Liver (tissue), 9 donors: ENCODE results near the gene AEBP1. TPM values are rescaled to one million over a fixed set of nuclear protein-coding genes. Genes with fewer than 3 reads are reported as not detected.

Experiments
- DNase-seq: peaks from one replicate; pipeline ENCODE4 v3.0.0-alpha.2; 2017; ENCODE audit warnings: low spot score
- H3K27ac ChIP-seq, 2 donors: one replicate each; pipeline ENCODE4 v1.7.0; 2013; ENCODE audit warnings: inconsistent platforms in 2 of 2, low read length in 2 of 2, control low read depth in 1 of 2, low read depth in 1 of 2, mild to moderate bottlenecking in 1 of 2
- H3K27me3 ChIP-seq, 4 donors: one replicate each; pipeline versions ENCODE4 v1.6.1 to v1.7.0; 2013; ENCODE audit warnings: low read length in 3 of 4, inconsistent platforms in 1 of 4, mild to moderate bottlenecking in 1 of 4, moderate library complexity in 1 of 4; ENCODE audit not compliant: control insufficient read depth in 4 of 4, insufficient read depth in 4 of 4
- H3K36me3 ChIP-seq, 4 donors: one replicate each; pipeline versions ENCODE4 v1.6.1 to v1.7.0; 2013; ENCODE audit warnings: low read length in 3 of 4, mild to moderate bottlenecking in 3 of 4, low read depth in 1 of 4, moderate library complexity in 1 of 4; ENCODE audit not compliant: control insufficient read depth in 4 of 4, insufficient read depth in 3 of 4
- H3K4me1 ChIP-seq, 4 donors: one replicate each; pipeline versions ENCODE4 v1.6.1 to v1.7.0; 2013; ENCODE audit warnings: low read length in 3 of 4, mild to moderate bottlenecking in 3 of 4, moderate library complexity in 1 of 4; ENCODE audit not compliant: control insufficient read depth in 4 of 4, insufficient read depth in 4 of 4
- H3K4me3 ChIP-seq, 3 donors: one replicate each; pipeline versions ENCODE4 v1.6.1 to v1.7.0; 2013; ENCODE audit warnings: low read length in 3 of 3, control low read depth in 1 of 3, low read depth in 1 of 3, mild to moderate bottlenecking in 1 of 3
- H3K9ac ChIP-seq, 2 donors: one replicate each; pipeline ENCODE4 v1.7.0; 2013; ENCODE audit warnings: low read length in 2 of 2, mild to moderate bottlenecking in 2 of 2, moderate library complexity in 2 of 2, control low read depth in 1 of 2, low read depth in 1 of 2
- H3K9me3 ChIP-seq, 4 donors: one replicate each; pipeline versions ENCODE4 v1.6.1 to v1.7.0; 2013; ENCODE audit warnings: low read length in 3 of 4; ENCODE audit not compliant: control insufficient read depth in 4 of 4
- EGR1 ChIP-seq, 2 donors: IDR thresholded peaks; 2 replicates each; pipeline ENCODE4 v1.6.1; 2016 to 2018; ENCODE audit warnings: antibody characterized with exemption in 2 of 2, low read depth in 2 of 2
- FOXA1 ChIP-seq: IDR thresholded peaks from 2 replicates; pipeline ENCODE4 v1.6.1; 2016; ENCODE audit warnings: antibody characterized with exemption
- FOXA2 ChIP-seq: IDR thresholded peaks from 2 replicates; pipeline ENCODE4 v1.6.1; 2016; ENCODE audit warnings: antibody characterized with exemption
- GABPA ChIP-seq, 2 donors: IDR thresholded peaks in 1 of 2; conservative IDR thresholded peaks in 1 of 2; 2 replicates each; pipeline ENCODE4 v1.6.1; 2016; ENCODE audit warnings: antibody characterized with exemption in 2 of 2, mild to moderate bottlenecking in 1 of 2, moderate library complexity in 1 of 2
- HNF4A ChIP-seq, 2 donors: conservative IDR thresholded peaks; 2 replicates each; pipeline ENCODE4 v1.6.1; 2016; ENCODE audit warnings: antibody characterized with exemption in 2 of 2, mild to moderate bottlenecking in 2 of 2
- HNF4G ChIP-seq: IDR thresholded peaks from 2 replicates; pipeline ENCODE4 v1.6.1; 2016; ENCODE audit warnings: antibody characterized with exemption
- JUND ChIP-seq, 2 donors: IDR thresholded peaks; 2 replicates each; pipeline ENCODE4 v1.6.1; 2016; ENCODE audit warnings: antibody characterized with exemption in 2 of 2
- MAX ChIP-seq: IDR thresholded peaks from 2 replicates; pipeline ENCODE4 v1.6.1; 2016; ENCODE audit warnings: antibody characterized with exemption
- RAD21 ChIP-seq, 2 donors: IDR thresholded peaks; 2 replicates each; pipeline ENCODE4 v1.6.1; 2016; ENCODE audit warnings: antibody characterized with exemption in 2 of 2, mild to moderate bottlenecking in 2 of 2
- RXRA ChIP-seq, 2 donors: IDR thresholded peaks; 2 replicates each; pipeline ENCODE4 v1.6.1; 2017 to 2018; ENCODE audit warnings: antibody characterized with exemption in 2 of 2, mild to moderate bottlenecking in 1 of 2
- SP1 ChIP-seq: IDR thresholded peaks from 2 replicates; pipeline ENCODE4 v1.6.1; 2018; ENCODE audit warnings: antibody characterized with exemption, mild to moderate bottlenecking
- TAF1 ChIP-seq: conservative IDR thresholded peaks from 2 replicates; pipeline ENCODE4 v1.6.1; 2016; ENCODE audit warnings: antibody characterized with exemption, mild to moderate bottlenecking
- YY1 ChIP-seq: IDR thresholded peaks from 2 replicates; pipeline ENCODE4 v1.6.1; 2016; ENCODE audit warnings: antibody characterized with exemption, mild to moderate bottlenecking
- WGBS: extraction: QIAGEN DNeasy Blood & Tissue Kit; methylation state at CpG from one replicate; pipeline ENCODE4 v1.1.7; 2013; 5-methylcytosine and 5-hydroxymethylcytosine counted together
- polyA plus RNA-seq, 2 donors: library from polyadenylated mRNA; stranded (reverse) in 1 of 2; unstranded in 1 of 2; fragments of 200-250 nt in 1 of 2; fragments of >200 nt in 1 of 2; fragmentation: Nextera tagmentation in 1 of 2; extraction: Ambion mirVana in 1 of 2; gene quantifications; one replicate each; pipeline versions ENCODE4 v1.2.1 to v1.2.3, GENCODE V29; 2013 to 2015
- total RNA-seq, 2 donors: library from RNA; depleted of rRNA; stranded (reverse); fragments of >200 nt; gene quantifications; one replicate each; pipeline ENCODE4 v1.2.3, GENCODE V29; 2014
- TF ChIP-seq, protein P1 (sequence below): IDR thresholded peaks from 2 replicates; pipeline ENCODE4 v1.6.1; 2016; ENCODE audit warnings: antibody characterized with exemption, mild to moderate bottlenecking
- TF ChIP-seq, protein P2 (sequence below): IDR thresholded peaks from 2 replicates; pipeline ENCODE4 v1.6.1; 2016; ENCODE audit warnings: antibody characterized with exemption
- donor health status: healthy.
- donor health status: healthy.
- donor health status: healthy.
- donor health status: healthy.
- donor health status: healthy.

Gene AEBP1
- total and polyA plus RNA-seq, 4 donors, result 3.4 to 13.3 (median 7.7) TPM

- H3K4me1 ChIP-seq, result peaks cover 25 to 72% (median 52%) of the 10 kb centered on the region in 4 donors
- H3K9ac ChIP-seq, result no peak overlapping the region
- peak overlapping the region; percentile 45 to 52 for H3K27ac ChIP-seq
- peak; percentile 95 to 96 for TF ChIP-seq HNF4A (conservative IDR thresholded peaks at IDR 0.05)
- TF ChIP-seq SP1, result peak; percentile 93
- TF ChIP-seq TAF1, result no peak
- no peak for TF ChIP-seq FOXA2
- peak in 1 of 2 donors; percentile 47 for TF ChIP-seq GABPA (IDR thresholded peaks at IDR 0.05 in 1 of 2, conservative IDR thresholded peaks at IDR 0.05 in 1 of 2)
- TF ChIP-seq EGR1 (IDR thresholded peaks at IDR 0.05; ENCODE audit: low read depth in 2 of 2), result no peak
- TF ChIP-seq RAD21 (IDR thresholded peaks at IDR 0.05), result peak; percentile 26 to 57
- peak; percentile 69 for TF ChIP-seq RXRA (IDR thresholded peaks at IDR 0.05)
- TF ChIP-seq YY1, result peak; percentile 82
- TF ChIP-seq HNF4G, result peak; percentile 91
- TF ChIP-seq JUND (IDR thresholded peaks at IDR 0.05), result peak; percentile 15 to 23
- WGBS, result 75% methylated on average over 20 of the region's 20 CpGs
- DNase-seq, result no peak
- no peaks in the 10 kb centered on the region for H3K27me3 ChIP-seq
- H3K9me3 ChIP-seq, result no peaks in the 10 kb centered on the region
- H3K36me3 ChIP-seq, result peaks cover 7 to 39% (median 15%) of the 10 kb centered on the region in 4 donors
- no peak overlapping the region for H3K4me3 ChIP-seq
Observed at GRCh38 chr7:44076101-44076895, 27.8 kb upstream of the AEBP1 start.

- no peak for DNase-seq
- WGBS, result 91% methylated on average over 9 of the region's 9 CpGs
- no peaks in the 10 kb centered on the region for H3K27me3 ChIP-seq
- no peak for TF ChIP-seq YY1
- TF ChIP-seq EGR1 (IDR thresholded peaks at IDR 0.05; ENCODE audit: low read depth in 2 of 2), result no peak
- TF ChIP-seq FOXA2, result no peak
- TF ChIP-seq RXRA (IDR thresholded peaks at IDR 0.05), result no peak
- TF ChIP-seq, protein P1, sequence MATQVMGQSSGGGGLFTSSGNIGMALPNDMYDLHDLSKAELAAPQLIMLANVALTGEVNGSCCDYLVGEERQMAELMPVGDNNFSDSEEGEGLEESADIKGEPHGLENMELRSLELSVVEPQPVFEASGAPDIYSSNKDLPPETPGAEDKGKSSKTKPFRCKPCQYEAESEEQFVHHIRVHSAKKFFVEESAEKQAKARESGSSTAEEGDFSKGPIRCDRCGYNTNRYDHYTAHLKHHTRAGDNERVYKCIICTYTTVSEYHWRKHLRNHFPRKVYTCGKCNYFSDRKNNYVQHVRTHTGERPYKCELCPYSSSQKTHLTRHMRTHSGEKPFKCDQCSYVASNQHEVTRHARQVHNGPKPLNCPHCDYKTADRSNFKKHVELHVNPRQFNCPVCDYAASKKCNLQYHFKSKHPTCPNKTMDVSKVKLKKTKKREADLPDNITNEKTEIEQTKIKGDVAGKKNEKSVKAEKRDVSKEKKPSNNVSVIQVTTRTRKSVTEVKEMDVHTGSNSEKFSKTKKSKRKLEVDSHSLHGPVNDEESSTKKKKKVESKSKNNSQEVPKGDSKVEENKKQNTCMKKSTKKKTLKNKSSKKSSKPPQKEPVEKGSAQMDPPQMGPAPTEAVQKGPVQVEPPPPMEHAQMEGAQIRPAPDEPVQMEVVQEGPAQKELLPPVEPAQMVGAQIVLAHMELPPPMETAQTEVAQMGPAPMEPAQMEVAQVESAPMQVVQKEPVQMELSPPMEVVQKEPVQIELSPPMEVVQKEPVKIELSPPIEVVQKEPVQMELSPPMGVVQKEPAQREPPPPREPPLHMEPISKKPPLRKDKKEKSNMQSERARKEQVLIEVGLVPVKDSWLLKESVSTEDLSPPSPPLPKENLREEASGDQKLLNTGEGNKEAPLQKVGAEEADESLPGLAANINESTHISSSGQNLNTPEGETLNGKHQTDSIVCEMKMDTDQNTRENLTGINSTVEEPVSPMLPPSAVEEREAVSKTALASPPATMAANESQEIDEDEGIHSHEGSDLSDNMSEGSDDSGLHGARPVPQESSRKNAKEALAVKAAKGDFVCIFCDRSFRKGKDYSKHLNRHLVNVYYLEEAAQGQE, result no peak
- no peak for TF ChIP-seq FOXA1
- no peak for TF ChIP-seq GABPA (IDR thresholded peaks at IDR 0.05 in 1 of 2, conservative IDR thresholded peaks at IDR 0.05 in 1 of 2)
- no peak for TF ChIP-seq MAX
- TF ChIP-seq HNF4A (conservative IDR thresholded peaks at IDR 0.05), result no peak
- TF ChIP-seq, protein P2, sequence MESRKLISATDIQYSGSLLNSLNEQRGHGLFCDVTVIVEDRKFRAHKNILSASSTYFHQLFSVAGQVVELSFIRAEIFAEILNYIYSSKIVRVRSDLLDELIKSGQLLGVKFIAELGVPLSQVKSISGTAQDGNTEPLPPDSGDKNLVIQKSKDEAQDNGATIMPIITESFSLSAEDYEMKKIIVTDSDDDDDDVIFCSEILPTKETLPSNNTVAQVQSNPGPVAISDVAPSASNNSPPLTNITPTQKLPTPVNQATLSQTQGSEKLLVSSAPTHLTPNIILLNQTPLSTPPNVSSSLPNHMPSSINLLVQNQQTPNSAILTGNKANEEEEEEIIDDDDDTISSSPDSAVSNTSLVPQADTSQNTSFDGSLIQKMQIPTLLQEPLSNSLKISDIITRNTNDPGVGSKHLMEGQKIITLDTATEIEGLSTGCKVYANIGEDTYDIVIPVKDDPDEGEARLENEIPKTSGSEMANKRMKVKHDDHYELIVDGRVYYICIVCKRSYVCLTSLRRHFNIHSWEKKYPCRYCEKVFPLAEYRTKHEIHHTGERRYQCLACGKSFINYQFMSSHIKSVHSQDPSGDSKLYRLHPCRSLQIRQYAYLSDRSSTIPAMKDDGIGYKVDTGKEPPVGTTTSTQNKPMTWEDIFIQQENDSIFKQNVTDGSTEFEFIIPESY, result no peak
- no peak for TF ChIP-seq JUND (IDR thresholded peaks at IDR 0.05)
- H3K27ac ChIP-seq, result peak overlapping the region in 1 of 2 donors; percentile 14
- H3K4me3 ChIP-seq, result no peak overlapping the region
- no peak overlapping the region for H3K9ac ChIP-seq
- peaks cover 25 to 74% (median 55%) of the 10 kb centered on the region in 4 donors for H3K4me1 ChIP-seq
- H3K9me3 ChIP-seq, result no peaks in the 10 kb centered on the region
- peaks cover 7 to 39% (median 15%) of the 10 kb centered on the region in 4 donors for H3K36me3 ChIP-seq
Observed at GRCh38 chr7:44077061-44077460, 27.1 kb upstream of the AEBP1 start.
